Measurements from ENCODE around the gene PP2D1. TPM values are rescaled to one million over a fixed set of nuclear protein-coding genes. Genes with fewer than 3 reads are reported as not detected.
"Not testable (repeated sequence)": the region's sequence is repeated elsewhere in the genome, so short reads cannot be mapped to it uniquely, and the experiment has no call there.

The PP2D1 gene
- total RNA-seq, 1 experiment from 2014 or later, result not detected

GRCh38 chr3:19967208-19967607 is 44.9 kb downstream of the PP2D1 start:
- Histone ChIP-seq H3K4me3 (ENCODE audit: insufficient read depth, low read depth, low read length) (no peak overlapping the region), H3K36me3 (replicated peaks; ENCODE audit: control insufficient read depth, insufficient read depth, low read length) (no peaks in the 10 kb centered on the region; the same call in none of the 2 replicates), H3K27me3 (ENCODE audit: control insufficient read depth, insufficient read depth, low read length) (no peaks in the 10 kb centered on the region)
- no peak for DNase-seq

GRCh38 chr3:19961960-19962359 is 50.1 kb downstream of the PP2D1 start:
- Histone ChIP-seq H3K4me3 (ENCODE audit: insufficient read depth, low read depth, low read length) (no peak overlapping the region), H3K27me3 (ENCODE audit: control insufficient read depth, insufficient read depth, low read length) (no peaks in the 10 kb centered on the region)

GRCh38 chr3:19960696-19961095 is 51.4 kb downstream of the PP2D1 start:
- no peak overlapping the region for H3K4me3 ChIP-seq (ENCODE audit: insufficient read depth, low read depth, low read length)
- DNase-seq, result no peak
- H3K36me3 ChIP-seq (replicated peaks; ENCODE audit: control insufficient read depth, insufficient read depth, low read length), result peaks cover 4% of the 10 kb centered on the region
- H3K27me3 ChIP-seq (ENCODE audit: control insufficient read depth, insufficient read depth, low read length), result no peaks in the 10 kb centered on the region

More at GRCh38 chr3:19961960-19962359, 50.1 kb downstream of the PP2D1 start:
- peaks cover 2% of the 10 kb centered on the region for H3K36me3 ChIP-seq (replicated peaks; ENCODE audit: control insufficient read depth, insufficient read depth, low read length)
- DNase-seq, result no peak

- Histone ChIP-seq H3K27me3 (ENCODE audit: control insufficient read depth, insufficient read depth, low read length) (no peaks in the 10 kb centered on the region), H3K4me3 (ENCODE audit: insufficient read depth, low read depth, low read length) (no peak overlapping the region), H3K36me3 (replicated peaks; ENCODE audit: control insufficient read depth, insufficient read depth, low read length) (peaks cover 8% of the 10 kb centered on the region)
- no peak for DNase-seq
These were observed 52.6 kb downstream of the PP2D1 start for GRCh38 chr3:19959505-19959904.

GRCh38 chr3:19957354-19957753 is 54.7 kb downstream of the PP2D1 start:
- not testable (repeated sequence) for H3K4me3 ChIP-seq (ENCODE audit: insufficient read depth, low read depth, low read length); DNase-seq; H3K27me3 ChIP-seq (ENCODE audit: control insufficient read depth, insufficient read depth, low read length)
- peaks cover 17% of the 10 kb centered on the region for H3K36me3 ChIP-seq (replicated peaks; ENCODE audit: control insufficient read depth, insufficient read depth, low read length)

GRCh38 chr3:19954676-19955075 is 57.4 kb downstream of the PP2D1 start:
- H3K36me3 ChIP-seq (replicated peaks; ENCODE audit: control insufficient read depth, insufficient read depth, low read length), result peaks cover 25% of the 10 kb centered on the region
- no peak overlapping the region for H3K4me3 ChIP-seq (ENCODE audit: insufficient read depth, low read depth, low read length)
- DNase-seq, result no peak
- H3K27me3 ChIP-seq (ENCODE audit: control insufficient read depth, insufficient read depth, low read length), result no peaks in the 10 kb centered on the region

GRCh38 chr3:19950316-19950715 is 61.7 kb downstream of the PP2D1 start:
- no peak for DNase-seq
- Histone ChIP-seq H3K36me3 (replicated peaks; ENCODE audit: control insufficient read depth, insufficient read depth, low read length) (peaks cover 23% of the 10 kb centered on the region), H3K27me3 (ENCODE audit: control insufficient read depth, insufficient read depth, low read length) (no peaks in the 10 kb centered on the region), H3K4me3 (ENCODE audit: insufficient read depth, low read depth, low read length) (no peak overlapping the region)

GRCh38 chr3:19948226-19948591 is 63.9 kb downstream of the PP2D1 start:
- Histone ChIP-seq H3K27me3 (ENCODE audit: control insufficient read depth, insufficient read depth, low read length) (no peaks in the 10 kb centered on the region), H3K4me3 (ENCODE audit: insufficient read depth, low read depth, low read length) (peak overlapping the region; percentile 96), H3K36me3 (replicated peaks; ENCODE audit: control insufficient read depth, insufficient read depth, low read length) (peaks cover 11% of the 10 kb centered on the region)
- no peak for DNase-seq

GRCh38 chr3:19947549-19948225 is 64.4 kb downstream of the PP2D1 start:
- H3K27me3 ChIP-seq (ENCODE audit: control insufficient read depth, insufficient read depth, low read length), result no peaks in the 10 kb centered on the region
- peaks cover 10% of the 10 kb centered on the region for H3K36me3 ChIP-seq (replicated peaks; ENCODE audit: control insufficient read depth, insufficient read depth, low read length)
- DNase-seq, result peak; percentile 63
- H3K4me3 ChIP-seq (ENCODE audit: insufficient read depth, low read depth, low read length), result peak overlapping the region; percentile 96

- H3K36me3 ChIP-seq (replicated peaks; ENCODE audit: control insufficient read depth, insufficient read depth, low read length), result peaks cover 10% of the 10 kb centered on the region
- peak within 1 kb of the TSS; percentile 96 for H3K4me3 ChIP-seq (ENCODE audit: insufficient read depth, low read depth, low read length)
- peak; percentile 95 for DNase-seq
- H3K27me3 ChIP-seq (ENCODE audit: control insufficient read depth, insufficient read depth, low read length), result no peaks in the 10 kb centered on the region
These were observed 65.1 kb downstream of the PP2D1 start, which contains the start of gene RAB5A for GRCh38 chr3:19946832-19947548. Gene RAB5A (plus strand): TSS chr3:19947097. CDS start chr3:19950899, 3,802 bp downstream.

GRCh38 chr3:19945969-19946831 is 65.9 kb downstream of the PP2D1 start:
- peaks cover 3% of the 10 kb centered on the region for H3K36me3 ChIP-seq (replicated peaks; ENCODE audit: control insufficient read depth, insufficient read depth, low read length)
- DNase-seq, result no peak
- no peaks in the 10 kb centered on the region for H3K27me3 ChIP-seq (ENCODE audit: control insufficient read depth, insufficient read depth, low read length)
- H3K4me3 ChIP-seq (ENCODE audit: insufficient read depth, low read depth, low read length), result peak overlapping the region; percentile 59

- no peaks in the 10 kb centered on the region for H3K27me3 ChIP-seq (ENCODE audit: control insufficient read depth, insufficient read depth, low read length)
- DNase-seq, result no peak
- no peaks in the 10 kb centered on the region for H3K36me3 ChIP-seq (replicated peaks; ENCODE audit: control insufficient read depth, insufficient read depth, low read length)
- H3K4me3 ChIP-seq (ENCODE audit: insufficient read depth, low read depth, low read length), result no peak overlapping the region
These were observed 66.5 kb downstream of the PP2D1 start for GRCh38 chr3:19945534-19945933.

GRCh38 chr3:19940643-19941042 is 71.4 kb downstream of the PP2D1 start:
- H3K36me3 ChIP-seq (replicated peaks; ENCODE audit: control insufficient read depth, insufficient read depth, low read length), result no peaks in the 10 kb centered on the region
- H3K27me3 ChIP-seq (ENCODE audit: control insufficient read depth, insufficient read depth, low read length), result no peaks in the 10 kb centered on the region
- no peak overlapping the region for H3K4me3 ChIP-seq (ENCODE audit: insufficient read depth, low read depth, low read length)
- DNase-seq, result no peak

- H3K27me3 ChIP-seq (ENCODE audit: control insufficient read depth, insufficient read depth, low read length), result no peaks in the 10 kb centered on the region
These were observed 73.8 kb downstream of the PP2D1 start for GRCh38 chr3:19938295-19938627.

More at GRCh38 chr3:19938295-19938627, 73.8 kb downstream of the PP2D1 start:
- Histone ChIP-seq H3K36me3 (replicated peaks; ENCODE audit: control insufficient read depth, insufficient read depth, low read length) (no peaks in the 10 kb centered on the region), H3K4me3 (ENCODE audit: insufficient read depth, low read depth, low read length) (no peak overlapping the region)
- no peak for DNase-seq

Measured in H7 (cell line).